ENCODE results near the gene SHOC2.

DNA sequence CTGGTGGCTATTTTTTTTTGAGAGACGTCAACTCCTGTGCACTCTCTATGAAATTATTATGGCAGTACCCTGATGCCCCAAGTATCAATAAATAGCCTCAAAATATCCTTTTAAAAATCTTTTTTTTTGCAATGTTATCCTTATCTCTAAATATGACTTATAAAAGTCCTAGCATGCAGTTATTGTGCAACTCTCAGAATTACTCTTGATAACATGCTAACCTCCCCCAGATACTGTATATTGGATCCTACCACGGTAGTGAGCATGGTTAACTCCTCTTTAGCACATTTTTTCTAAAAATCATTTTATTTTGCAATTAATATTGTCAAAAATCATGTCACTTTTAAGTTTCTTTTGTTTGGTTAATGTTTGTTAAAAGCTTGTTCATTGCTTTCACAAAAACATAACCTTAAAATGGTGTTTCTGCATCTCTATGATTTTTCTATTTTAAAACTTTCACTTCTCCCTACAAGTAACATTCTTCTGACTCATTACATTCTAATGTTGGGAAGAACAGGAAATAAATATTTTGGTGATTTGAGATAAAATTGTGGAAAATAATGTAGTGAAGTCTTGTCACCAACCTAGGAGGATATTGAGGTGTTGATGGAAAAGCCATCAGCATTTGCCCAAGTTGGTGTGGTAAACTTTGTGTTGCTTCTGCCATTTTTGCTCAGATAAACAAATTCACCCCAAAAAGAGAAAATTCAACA lies 115.3 kb downstream of the SHOC2 start:
- TF ChIP-seq EZH2 (IDR thresholded peaks at IDR 0.05; ENCODE audit: low read length, unreplicated experiment) (no peak), CTCF (conservative IDR thresholded peaks at IDR 0.05; ENCODE audit: low read depth, low read length) (no peak)

All from PC-3 (cell line).